GM19397 (cell line): ENCODE data around the gene MPP1.

ENCODE experiments used
- ATAC-seq: cut with Tn5 transposase; IDR thresholded peaks from one replicate; pipeline ENCODE4 v1.9.1; 2021; ENCODE audit warnings: mild to moderate bottlenecking, moderate library complexity; ENCODE audit not compliant: unreplicated experiment

MPP1 gene

GRCh38 chrX:154733066-154733425 is 72.2 kb downstream of the MPP1 start:
- ATAC-seq: no peak

GRCh38 chrX:154732421-154733065 is 72.7 kb downstream of the MPP1 start:
- no peak for ATAC-seq

- ATAC-seq: no peak
Observed at GRCh38 chrX:154731881-154732280, 73.4 kb downstream of the MPP1 start.

GRCh38 chrX:154731184-154731583 is 74.1 kb downstream of the MPP1 start:
- ATAC-seq: no peak

- no peak for ATAC-seq
Observed at GRCh38 chrX:154730253-154730891, 74.9 kb downstream of the MPP1 start.

- no peak for ATAC-seq
Observed at GRCh38 chrX:154729439-154729838, 75.8 kb downstream of the MPP1 start.
